VCaP (cell line): ENCODE results near the gene NDUFAF3.

ENCODE experiments used
- H3K27ac ChIP-seq: fragments of 450-650 bp; 2 replicates; pipeline ENCODE4 v1.5.1; 2017
- TF ChIP-seq, protein P1 (sequence below): fragments of 450-650 bp; conservative IDR thresholded peaks from 2 replicates; pipeline ENCODE4 v1.5.1; 2017; ENCODE audit warnings: mild to moderate bottlenecking, moderate library complexity

Gene NDUFAF3

GRCh38 chr3:49021213-49021812, 608 bp upstream of the NDUFAF3 start:
- peak overlapping the region; percentile 99 for H3K27ac ChIP-seq
- TF ChIP-seq, protein P1, sequence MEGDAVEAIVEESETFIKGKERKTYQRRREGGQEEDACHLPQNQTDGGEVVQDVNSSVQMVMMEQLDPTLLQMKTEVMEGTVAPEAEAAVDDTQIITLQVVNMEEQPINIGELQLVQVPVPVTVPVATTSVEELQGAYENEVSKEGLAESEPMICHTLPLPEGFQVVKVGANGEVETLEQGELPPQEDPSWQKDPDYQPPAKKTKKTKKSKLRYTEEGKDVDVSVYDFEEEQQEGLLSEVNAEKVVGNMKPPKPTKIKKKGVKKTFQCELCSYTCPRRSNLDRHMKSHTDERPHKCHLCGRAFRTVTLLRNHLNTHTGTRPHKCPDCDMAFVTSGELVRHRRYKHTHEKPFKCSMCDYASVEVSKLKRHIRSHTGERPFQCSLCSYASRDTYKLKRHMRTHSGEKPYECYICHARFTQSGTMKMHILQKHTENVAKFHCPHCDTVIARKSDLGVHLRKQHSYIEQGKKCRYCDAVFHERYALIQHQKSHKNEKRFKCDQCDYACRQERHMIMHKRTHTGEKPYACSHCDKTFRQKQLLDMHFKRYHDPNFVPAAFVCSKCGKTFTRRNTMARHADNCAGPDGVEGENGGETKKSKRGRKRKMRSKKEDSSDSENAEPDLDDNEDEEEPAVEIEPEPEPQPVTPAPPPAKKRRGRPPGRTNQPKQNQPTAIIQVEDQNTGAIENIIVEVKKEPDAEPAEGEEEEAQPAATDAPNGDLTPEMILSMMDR: 0 out of 2 replicates have a peak, but pooled peaks have one; percentile 5

- H3K27ac ChIP-seq: peak overlapping the region; percentile 99
- TF ChIP-seq, protein P1: no peak
These were observed 809 bp downstream of the NDUFAF3 start for GRCh38 chr3:49022688-49023171.

- TF ChIP-seq, protein P1: no peak
- peak overlapping the region; percentile 99 for H3K27ac ChIP-seq
These were observed 1.9 kb downstream of the NDUFAF3 start for GRCh38 chr3:49023775-49024174.

DNA sequence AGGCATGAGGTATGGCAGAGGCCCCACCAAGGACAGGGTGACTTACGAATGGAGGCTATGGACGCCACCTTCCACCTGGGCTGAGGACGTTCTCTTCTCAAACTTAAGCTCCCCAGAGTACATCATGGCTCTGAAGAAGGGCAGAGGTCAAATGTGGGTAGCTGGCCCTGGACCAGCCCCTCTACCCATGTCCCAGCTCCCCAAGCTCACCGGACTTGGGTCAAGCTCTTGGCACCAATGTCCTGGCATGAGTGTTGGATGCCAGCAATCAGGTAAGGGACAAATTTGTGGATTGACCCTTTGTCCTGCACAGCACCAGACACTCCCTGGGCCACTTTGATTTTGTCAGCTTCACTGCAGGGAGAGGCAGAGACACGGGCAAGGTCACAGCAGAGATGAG, 2.5 kb downstream of the NDUFAF3 start:
- peak overlapping the region; percentile 99 for H3K27ac ChIP-seq
- TF ChIP-seq, protein P1: no peak

GRCh38 chr3:49025005-49025792, 3.3 kb downstream of the NDUFAF3 start:
- TF ChIP-seq, protein P1: no peak
- peak overlapping the region; percentile 99 for H3K27ac ChIP-seq

DNA sequence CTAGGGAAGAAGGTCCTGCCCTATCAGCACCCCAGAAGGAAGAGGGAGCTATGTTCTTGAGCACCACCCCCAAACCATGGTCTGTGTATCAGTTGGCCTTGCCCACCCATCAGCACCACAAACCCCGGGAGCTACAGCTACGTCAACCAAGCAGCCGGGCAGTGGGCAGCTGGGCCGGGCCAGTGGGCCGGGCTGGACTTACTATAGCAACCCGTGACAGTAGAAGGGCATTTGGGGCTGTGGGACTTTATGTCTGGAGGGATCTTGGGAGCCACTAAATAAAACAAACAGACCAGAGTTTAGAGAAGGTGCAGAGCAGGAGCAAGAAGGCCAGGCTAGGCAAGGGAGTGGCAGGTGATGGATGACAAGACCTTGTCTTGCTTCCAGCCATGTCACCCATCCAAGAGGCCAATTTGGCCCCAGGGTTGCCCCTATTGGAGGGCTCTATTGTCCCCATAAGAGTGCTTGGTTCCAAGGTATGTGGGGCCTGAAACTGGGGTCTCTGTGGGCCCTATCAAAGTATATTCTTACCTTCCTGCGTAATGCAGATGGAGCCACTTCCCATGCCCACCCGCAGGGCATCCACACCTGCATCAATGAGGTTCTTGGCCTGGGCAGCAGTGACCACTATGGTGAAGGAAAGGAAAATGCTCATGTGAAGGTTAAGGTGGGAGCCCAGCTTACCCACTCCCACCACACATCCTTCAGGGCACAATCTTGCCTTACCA, 4.0 kb downstream of the NDUFAF3 start:
- TF ChIP-seq, protein P1: no peak
- H3K27ac ChIP-seq: peak overlapping the region; percentile 99

DNA sequence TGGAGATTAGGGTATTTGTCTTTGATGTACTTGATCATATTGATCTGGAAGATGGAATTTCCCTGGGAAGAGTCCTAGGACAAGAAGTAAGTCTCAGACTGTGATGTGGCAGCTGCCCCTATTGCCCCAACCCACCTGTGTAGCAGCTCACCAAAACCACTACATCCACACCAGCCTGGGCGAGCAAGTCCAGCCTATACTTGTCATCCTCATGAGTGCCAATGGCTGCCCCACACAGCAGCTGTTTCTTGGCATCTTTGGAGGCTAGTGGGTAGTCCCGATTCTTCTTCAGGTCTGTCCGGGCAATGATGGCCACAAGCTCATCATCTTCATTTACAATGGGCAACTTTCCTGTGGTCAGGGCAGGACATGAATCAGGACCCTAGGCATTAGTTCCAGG, 4.6 kb downstream of the NDUFAF3 start:
- TF ChIP-seq, protein P1: no peak
- H3K27ac ChIP-seq: peak overlapping the region; percentile 99
